HFFc6 (cell line): ENCODE data around the gene DNAJC1. TPM values are rescaled to one million over a fixed set of nuclear protein-coding genes. Genes with fewer than 3 reads are reported as not detected.

ENCODE experiments used
- DNase-seq: peaks from one replicate; pipeline ENCODE4 v3.0.0-alpha.2; 2018
- H3K27ac Mint-ChIP-seq: 2 replicates; pipeline ENCODE4 v1.8.0; 2020; ENCODE audit warnings: mild to moderate bottlenecking, mixed read lengths
- H3K27me3 Mint-ChIP-seq: 2 replicates; pipeline ENCODE4 v1.8.0; 2021; ENCODE audit warnings: mild to moderate bottlenecking, moderate library complexity, mixed read lengths; ENCODE audit not compliant: insufficient read depth
- H3K36me3 Mint-ChIP-seq: 2 replicates; pipeline ENCODE4 v1.8.0; 2021; ENCODE audit warnings: low read depth, mixed read lengths
- H3K4me1 Mint-ChIP-seq: 2 replicates; pipeline ENCODE4 v1.8.0; 2020; ENCODE audit warnings: low read depth, mixed read lengths
- H3K4me3 Mint-ChIP-seq: 2 replicates; pipeline ENCODE4 v1.8.0; 2020; ENCODE audit warnings: mild to moderate bottlenecking, moderate library complexity, mixed read lengths
- H3K9me3 Mint-ChIP-seq: 2 replicates; pipeline ENCODE4 v1.8.0; 2020; ENCODE audit warnings: mild to moderate bottlenecking, mixed read lengths
- CTCF ChIP-seq: fragments of 200-600 bp; sonication (generic); IDR thresholded peaks from 2 replicates; pipeline ENCODE4 v1.5.0; 2021; ENCODE audit warnings: antibody characterized with exemption, mild to moderate bottlenecking
- total RNA-seq, 6 experiments: library from RNA; stranded (reverse); fragmentation: NEBNext Ultra II Directional; extraction: Animal tissue kit (Norgen Biotek cat#: 25700); gene quantifications; 2 replicates in 1 of 6; 3 replicates in 5 of 6; pipeline ENCODE4 v1.2.3, GENCODE V29; 2021

Gene DNAJC1
- total RNA-seq, 6 experiments from 2014 or later = 17.3 to 25.5 (median 17.9) TPM

- H3K27me3 Mint-ChIP-seq = no peaks in the 10 kb centered on the region; the same call in 1 of the 2 replicates
- H3K36me3 Mint-ChIP-seq = no peaks in the 10 kb centered on the region
- no peak for TF ChIP-seq CTCF
- H3K4me1 Mint-ChIP-seq = peaks cover 15% of the 10 kb centered on the region
- no peak overlapping the region for H3K27ac Mint-ChIP-seq
- H3K4me3 Mint-ChIP-seq = no peak overlapping the region
- H3K9me3 Mint-ChIP-seq = no peaks in the 10 kb centered on the region
- no peak for DNase-seq
Observed at GRCh38 chr10:21991785-21992184, 11.7 kb downstream of the DNAJC1 start.

- Mint-ChIP-seq H3K4me1 (peaks cover 15% of the 10 kb centered on the region), H3K27ac (no peak overlapping the region), H3K4me3 (no peak overlapping the region), H3K27me3 (no peaks in the 10 kb centered on the region; the same call in 1 of the 2 replicates), H3K36me3 (no peaks in the 10 kb centered on the region), H3K9me3 (no peaks in the 10 kb centered on the region)
- TF ChIP-seq CTCF = no peak
- DNase-seq = no peak
Observed at GRCh38 chr10:21990449-21990848, 13.1 kb downstream of the DNAJC1 start.

- Mint-ChIP-seq H3K9me3 (no peaks in the 10 kb centered on the region), H3K4me3 (no peak overlapping the region), H3K27me3 (no peaks in the 10 kb centered on the region; the same call in 1 of the 2 replicates), H3K4me1 (peaks cover 15% of the 10 kb centered on the region), H3K36me3 (no peaks in the 10 kb centered on the region), H3K27ac (peak overlapping the region; percentile 15)
- peak; percentile 71 for TF ChIP-seq CTCF
- DNase-seq = peak; percentile 70
Observed at GRCh38 chr10:21989453-21990154, 13.9 kb downstream of the DNAJC1 start.

GRCh38 chr10:21985541-21985940 is 18.0 kb downstream of the DNAJC1 start:
- Mint-ChIP-seq H3K4me1 (peaks cover 26% of the 10 kb centered on the region), H3K27me3 (no peaks in the 10 kb centered on the region; the same call in 1 of the 2 replicates), H3K27ac (no peak overlapping the region), H3K36me3 (no peaks in the 10 kb centered on the region), H3K9me3 (no peaks in the 10 kb centered on the region), H3K4me3 (no peak overlapping the region)
- TF ChIP-seq CTCF = no peak
- DNase-seq = no peak

GRCh38 chr10:21981118-21981517 is 22.4 kb downstream of the DNAJC1 start:
- TF ChIP-seq CTCF = no peak

More at GRCh38 chr10:21981118-21981517, 22.4 kb downstream of the DNAJC1 start:
- H3K9me3 Mint-ChIP-seq = no peaks in the 10 kb centered on the region
- peaks cover 4% of the 10 kb centered on the region; the same call in 1 of the 2 replicates for H3K36me3 Mint-ChIP-seq
- no peaks in the 10 kb centered on the region; the same call in 1 of the 2 replicates for H3K27me3 Mint-ChIP-seq
- peak overlapping the region; percentile 44; the same call in 1 of the 2 replicates for H3K27ac Mint-ChIP-seq
- DNase-seq = no peak
- peaks cover 60% of the 10 kb centered on the region for H3K4me1 Mint-ChIP-seq
- peak overlapping the region; percentile 6 for H3K4me3 Mint-ChIP-seq
